ENCODE data around the gene WASF2. TPM values are rescaled to one million over a fixed set of nuclear protein-coding genes. Genes with fewer than 3 reads are reported as not detected.

Gene WASF2
- total and polyA plus RNA-seq, 2 of the 8 experiments (the other 6 are each of a cell fraction or from before 2014, with no cell fraction given), result 32.1 to 86.6 TPM

GRCh38 chr1:27360159-27361043 is 129.6 kb downstream of the WASF2 start:
- Histone ChIP-seq H4K91ac (replicated peaks; ENCODE audit: insufficient read length, low read length) (peak overlapping the region; percentile 81), H3K14ac (ENCODE audit: insufficient read length) (no peak overlapping the region), H2BK5ac (ENCODE audit: low read depth, low read length) (peak overlapping the region; percentile 35; the same call in 1 of the 2 replicates), H3K9me3 (ENCODE audit: insufficient read depth in 2 of 2, low read depth in 1 of 2, low read length in 1 of 2) (no peaks in the 10 kb centered on the region), H4K5ac (ENCODE audit: insufficient read length, low read depth, low read length) (no peak overlapping the region), H2BK12ac (ENCODE audit: low read depth, low read length) (peak overlapping the region; percentile 80; the same call in 1 of the 2 replicates), H3K4ac (replicated peaks; ENCODE audit: insufficient read length, low read depth, low read length) (peak overlapping the region; percentile 94), H3K18ac (ENCODE audit: extremely low read depth, low read length) (peak overlapping the region; percentile 87), H4K20me1 (replicated peaks in 1 of 2; ENCODE audit: control insufficient read depth in 1 of 2, insufficient read depth in 2 of 2, low read length in 2 of 2) (peaks cover 0 to 11% of the 10 kb centered on the region in 2 experiments), H3K56ac (replicated peaks; ENCODE audit: insufficient read length, low read depth, low read length) (no peak overlapping the region), H2AFZ (ENCODE audit: low read length) (peak overlapping the region; percentile 84; the same call in 1 of the 2 replicates), H3K23ac (ENCODE audit: insufficient read length) (no peak overlapping the region), H3K4me2 (ENCODE audit: insufficient read depth in 1 of 2, low read depth in 2 of 2, low read length in 2 of 2) (peak overlapping the region; percentile 83 to 84), H3K79me1 (ENCODE audit: low read depth, low read length) (no peaks in the 10 kb centered on the region), H3K23me2 (ENCODE audit: low read depth, low read length) (peaks cover 14% of the 10 kb centered on the region), H2AK5ac (ENCODE audit: low read depth, low read length) (no peak overlapping the region), H2BK120ac (replicated peaks; ENCODE audit: low read depth, low read length) (no peak overlapping the region), H3K36me3 (ENCODE audit: control insufficient read depth in 2 of 4, insufficient read depth in 4 of 4, low read length in 3 of 4) (no peaks in the 10 kb centered on the region), H3K27ac (ENCODE audit: low read depth, low read length) (no peak overlapping the region), H3K4me1 (replicated peaks in 1 of 4; ENCODE audit: control insufficient read depth in 3 of 4, insufficient read depth in 4 of 4, low read length in 3 of 4) (peaks cover 3 to 22% (median 12%) of the 10 kb centered on the region in 4 experiments), H3K9ac (replicated peaks in 1 of 4; ENCODE audit: extremely low read depth in 1 of 4, low read depth in 3 of 4, low read length in 3 of 4) (no peak overlapping the region), H3K79me2 (ENCODE audit: control insufficient read depth in 1 of 2, insufficient read depth in 2 of 2, low read length in 2 of 2) (no peaks in the 10 kb centered on the region), H2BK20ac (ENCODE audit: low read length) (0 out of 2 replicates have a peak overlapping the region, but pooled peaks have one; percentile 32), H3K27me3 (replicated peaks in 1 of 4; ENCODE audit: control insufficient read depth in 3 of 4, extremely low read depth in 1 of 4, insufficient read depth in 3 of 4, low read length in 3 of 4) (peaks cover 12 to 47% (median 36%) of the 10 kb centered on the region in 4 experiments), H2BK15ac (ENCODE audit: low read length) (peak overlapping the region; percentile 88), H3K4me3 (ENCODE audit: extremely low read depth in 1 of 4, insufficient read depth in 2 of 4, low read depth in 3 of 4, low read length in 4 of 4) (peak overlapping the region; percentile 55 to 89 (median 66)), H4K8ac (ENCODE audit: extremely low read depth, insufficient read depth, low read length) (peak overlapping the region; percentile 68; the same call in 1 of the 2 replicates)
- POLR2A ChIA-PET (ENCODE audit: partially characterized antibody), result interaction anchor here (0.9 to 10.3 kb wide), 3 partner anchors 7 to 31 kb away, joined by 3 to 101 read pairs (median 4); no protein-coding TSS in a partner anchor
- DNase-seq (ENCODE audit: low read depth in 1 of 2, low spot score in 2 of 2) (peak in 1 of 2 experiments; percentile 70), FAIRE-seq (no peak)
- WGBS, 2 experiments (ENCODE audit: extremely low coverage in 1 of 2, insufficient coverage in 1 of 2, insufficient read length in 1 of 2, insufficient replicate concordance in 2 of 2, low coverage in 1 of 2, low lambda C conversion rate in 2 of 2, missing lambda C conversion rate in 1 of 2), result 9% methylated on average over 23 of the region's 71 CpGs; no CpG with 5 or more reads in 1 of the 2 experiments
- TF ChIP-seq SAP30 (IDR thresholded peaks at IDR 0.05; ENCODE audit: insufficient read depth, insufficient replicate concordance, low read length), result no peak
- peak; percentile 33 for TF ChIP-seq EZH2 (IDR thresholded peaks at IDR 0.05; ENCODE audit: low read depth, low read length, severe bottlenecking)
- TF ChIP-seq KDM4A (IDR thresholded peaks at IDR 0.05; ENCODE audit: low read depth, low read length, severe bottlenecking), result peak; percentile 96
- TF ChIP-seq BCL11A (IDR thresholded peaks at IDR 0.05; ENCODE audit: low read depth in 2 of 2, low read length in 2 of 2), result no peak
- TF ChIP-seq MAX (IDR thresholded peaks at IDR 0.05), result peak; percentile 53; the same call in 1 of the 2 replicates
- TF ChIP-seq BACH1 (IDR thresholded peaks at IDR 0.05; ENCODE audit: low read length), result peak; percentile 7; the same call in 1 of the 2 replicates
- TF ChIP-seq SIN3A (conservative IDR thresholded peaks at IDR 0.05 in 1 of 2, IDR thresholded peaks at IDR 0.05 in 1 of 2; ENCODE audit: low read depth in 1 of 2, low read length in 2 of 2), result 0 out of 4 replicates have a peak, but pooled peaks of 1 of the 2 experiments have one; percentile 17
- TF ChIP-seq SP2 (IDR thresholded peaks at IDR 0.05; ENCODE audit: low read length), result no peak
- TF ChIP-seq RAD21 (IDR thresholded peaks at IDR 0.05 in 1 of 2, conservative IDR thresholded peaks at IDR 0.05 in 1 of 2; ENCODE audit: low read depth in 2 of 2, low read length in 2 of 2), result no peak
- CTCF ChIA-PET (ENCODE audit: partially characterized antibody), result interaction anchor here (0.7 to 28.8 kb wide), 11 partner anchors 8 to 302 kb away, joined by 3 to 625 read pairs (median 37); partner anchors contain the start of genes CD164L2, FCN3, GPR3 and MAP3K6

All from H1 (cell line).